ENCODE results near the gene CACNB1. TPM values are rescaled to one million over a fixed set of nuclear protein-coding genes. Genes with fewer than 3 reads are reported as not detected.

Gene CACNB1
- total and polyA plus RNA-seq, 2 of the 4 experiments (the other 2 are of a cell fraction): 2.5 to 8.6 TPM

DNA sequence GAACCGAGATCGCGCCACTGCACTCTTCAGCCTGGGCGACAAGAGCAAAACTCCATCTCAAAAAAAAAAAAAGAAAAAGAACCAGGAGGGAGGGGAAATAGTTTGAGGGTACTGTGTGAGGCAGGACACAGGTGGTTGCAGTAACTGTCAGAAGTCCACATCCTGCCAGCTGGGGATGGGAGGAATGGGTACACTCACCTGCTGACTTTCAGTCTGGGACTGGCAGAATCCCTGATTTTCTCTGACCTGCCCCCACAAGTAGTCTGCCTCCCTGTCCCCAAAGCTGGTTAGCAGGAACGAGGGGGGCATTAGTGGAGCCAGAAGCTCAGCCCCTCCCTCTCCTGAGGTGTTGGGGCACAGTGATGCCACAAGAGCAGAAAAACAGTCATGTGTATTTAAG, 24.4 kb downstream of the CACNB1 start:
- Histone ChIP-seq H3K4me1 (ENCODE audit: control insufficient read depth, insufficient read depth, low read length) (no peaks in the 10 kb centered on the region), H2BK5ac (ENCODE audit: low read depth, low read length, poor library complexity, severe bottlenecking) (no peak overlapping the region), H3K9ac (ENCODE audit: low read depth, low read length) (no peak overlapping the region), H4K20me1 (ENCODE audit: insufficient read depth, low read length) (peaks cover 10% of the 10 kb centered on the region), H3K79me1 (ENCODE audit: low read depth in 1 of 2, low read length in 2 of 2) (0 out of 4 replicates have a peak, but pooled peaks cover 0 to 2% of the 10 kb centered on the region in 2 experiments), H3K27ac (ENCODE audit: insufficient read depth, low read length) (no peak overlapping the region), H2AFZ (replicated peaks; ENCODE audit: low read length, poor library complexity) (no peak overlapping the region), H2BK15ac (ENCODE audit: low read depth, low read length) (no peak overlapping the region), H2AK5ac (ENCODE audit: low read depth, low read length) (no peak overlapping the region), H4K8ac (ENCODE audit: low read depth in 2 of 2, low read length in 2 of 2) (no peak overlapping the region), H3K56ac (ENCODE audit: extremely low read depth, insufficient read depth, low read length) (no peak overlapping the region), H3K23ac (ENCODE audit: low read depth, low read length) (no peak overlapping the region), H2BK20ac (ENCODE audit: low read depth, low read length) (no peak overlapping the region), H3K9me1 (ENCODE audit: insufficient read depth, low read length) (peaks cover 10% of the 10 kb centered on the region; the same call in 1 of the 2 replicates), H3K18ac (ENCODE audit: low read depth, low read length) (no peak overlapping the region), H4K5ac (ENCODE audit: low read depth, low read length) (no peak overlapping the region), H3K9me3 (ENCODE audit: control insufficient read depth, insufficient read depth, low read length) (no peaks in the 10 kb centered on the region), H3K4me2 (ENCODE audit: low read depth, low read length) (no peak overlapping the region), H4K91ac (ENCODE audit: insufficient read depth, low read depth, low read length) (no peak overlapping the region), H3K27me3 (ENCODE audit: control insufficient read depth, insufficient read depth, low read length) (no peaks in the 10 kb centered on the region; the same call in 1 of the 2 replicates), H3K36me3 (ENCODE audit: control insufficient read depth, insufficient read depth, low read length) (peaks cover 20% of the 10 kb centered on the region), H3K4ac (ENCODE audit: low read depth, low read length) (no peak overlapping the region), H2BK120ac (ENCODE audit: low read depth, low read length) (no peak overlapping the region), H3K14ac (replicated peaks; ENCODE audit: low read depth, low read length) (no peak overlapping the region), H2AK9ac (replicated peaks; ENCODE audit: low read depth, low read length, poor library complexity) (no peak overlapping the region), H3K4me3 (ENCODE audit: insufficient read depth, low read depth, low read length) (no peak overlapping the region)
- in situ Hi-C loops (cut with MboI; ENCODE audit: low sequenced_read_pairs): no loop called here
- ATAC-seq (ENCODE audit: low read depth) (no peak), DNase-seq (no peak)
- BruUV-seq (replicated peaks): no TSS peak
- ChIA-PET CTCF (no interaction called here), POLR2A (ENCODE audit: unreplicated experiment) (no interaction called here)
- no peak for TF ChIP-seq FOS (IDR thresholded peaks at IDR 0.05; ENCODE audit: low read depth, low read length)
- intact Hi-C loops (cut with micrococcal nuclease): no loop called here
- WGBS, 2 experiments (ENCODE audit: extremely low coverage in 2 of 2, insufficient read length in 1 of 2): no CpG with 5 or more reads among the region's 5 CpGs
- dilution Hi-C loops (cut with HindIII; ENCODE audit: low sequenced_read_pairs, unreplicated experiment): no loop called here

All from IMR-90 (cell line).